Body of pancreas (tissue), 4 donors: ENCODE results near the gene HSPA12B.

Experiments
- POLR2A ChIP-seq, 3 donors: fragments of 450-650 bp; IDR thresholded peaks; one replicate each; pipeline ENCODE4 v1.6.1; 2016; ENCODE audit warnings: antibody characterized with exemption in 3 of 3, mild to moderate bottlenecking in 2 of 3
- TF ChIP-seq, protein P1 (sequence below), 7 experiments: fragments of 450-650 bp in 4 of 7; fragments of 200-600 bp in 3 of 7; sonication (generic) in 3 of 7; IDR thresholded peaks; one replicate each; pipeline ENCODE4 v1.5.1; 2016 to 2019; ENCODE audit warnings: antibody characterized with exemption in 7 of 7

- TF ChIP-seq, protein P1, sequence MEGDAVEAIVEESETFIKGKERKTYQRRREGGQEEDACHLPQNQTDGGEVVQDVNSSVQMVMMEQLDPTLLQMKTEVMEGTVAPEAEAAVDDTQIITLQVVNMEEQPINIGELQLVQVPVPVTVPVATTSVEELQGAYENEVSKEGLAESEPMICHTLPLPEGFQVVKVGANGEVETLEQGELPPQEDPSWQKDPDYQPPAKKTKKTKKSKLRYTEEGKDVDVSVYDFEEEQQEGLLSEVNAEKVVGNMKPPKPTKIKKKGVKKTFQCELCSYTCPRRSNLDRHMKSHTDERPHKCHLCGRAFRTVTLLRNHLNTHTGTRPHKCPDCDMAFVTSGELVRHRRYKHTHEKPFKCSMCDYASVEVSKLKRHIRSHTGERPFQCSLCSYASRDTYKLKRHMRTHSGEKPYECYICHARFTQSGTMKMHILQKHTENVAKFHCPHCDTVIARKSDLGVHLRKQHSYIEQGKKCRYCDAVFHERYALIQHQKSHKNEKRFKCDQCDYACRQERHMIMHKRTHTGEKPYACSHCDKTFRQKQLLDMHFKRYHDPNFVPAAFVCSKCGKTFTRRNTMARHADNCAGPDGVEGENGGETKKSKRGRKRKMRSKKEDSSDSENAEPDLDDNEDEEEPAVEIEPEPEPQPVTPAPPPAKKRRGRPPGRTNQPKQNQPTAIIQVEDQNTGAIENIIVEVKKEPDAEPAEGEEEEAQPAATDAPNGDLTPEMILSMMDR (IDR thresholded peaks at IDR 0.05): no peak
- no peak for TF ChIP-seq POLR2A (IDR thresholded peaks at IDR 0.05)
Measured at GRCh38 chr20:3754276-3754630, 21.8 kb downstream of the HSPA12B start.
